HT1080 (cell line): ENCODE data around the gene SEMA3E. TPM values are rescaled to one million over a fixed set of nuclear protein-coding genes. Genes with fewer than 3 reads are reported as not detected.
"Not testable (repeated sequence)": the region's sequence is repeated elsewhere in the genome, so short reads cannot be mapped to it uniquely, and the experiment has no call there.

ENCODE experiments used
- DNase-seq: peaks from one replicate; pipeline ENCODE4 v3.0.0-alpha.2; 2015; ENCODE audit warnings: low read depth
- total RNA-seq: library from RNA; depleted of rRNA; stranded (reverse); fragments of >200 nt; shearing (Covaris generic); gene quantifications from 2 replicates; pipeline ENCODE4 v1.2.3, GENCODE V29; 2014

The SEMA3E gene
- total RNA-seq, 1 experiment from 2014 or later: not detected

GRCh38 chr7:83457022-83457892 is 191.7 kb downstream of the SEMA3E start:
- DNase-seq: no peak

- DNase-seq: no peak
These were observed 192.5 kb downstream of the SEMA3E start for GRCh38 chr7:83456413-83456812.

- DNase-seq: no peak
These were observed 193.3 kb downstream of the SEMA3E start for GRCh38 chr7:83455612-83456011.

- DNase-seq: no peak
These were observed 196.7 kb downstream of the SEMA3E start for GRCh38 chr7:83452256-83452655.

- no peak for DNase-seq
These were observed 197.4 kb downstream of the SEMA3E start for GRCh38 chr7:83451501-83452045.

- DNase-seq: no peak
These were observed 199.2 kb downstream of the SEMA3E start for GRCh38 chr7:83449781-83450180.

- DNase-seq: no peak
These were observed 201.3 kb downstream of the SEMA3E start for GRCh38 chr7:83447681-83448080.

GRCh38 chr7:83446102-83446669 is 202.8 kb downstream of the SEMA3E start:
- no peak for DNase-seq

- no peak for DNase-seq
These were observed 206.0 kb downstream of the SEMA3E start for GRCh38 chr7:83442911-83443310.

- peak; percentile 52 for DNase-seq
These were observed 209.9 kb downstream of the SEMA3E start for GRCh38 chr7:83439026-83439425.

GRCh38 chr7:83430289-83430688 is 218.7 kb downstream of the SEMA3E start:
- DNase-seq: not testable (repeated sequence)

GRCh38 chr7:83429493-83429892 is 219.4 kb downstream of the SEMA3E start:
- no peak for DNase-seq

- DNase-seq: peak; percentile 68
These were observed 221.1 kb downstream of the SEMA3E start for GRCh38 chr7:83427884-83428283.

GRCh38 chr7:83426325-83426724 is 222.6 kb downstream of the SEMA3E start:
- DNase-seq: no peak

GRCh38 chr7:83419013-83419412 is 229.9 kb downstream of the SEMA3E start:
- DNase-seq: no peak

GRCh38 chr7:83415840-83416239 is 233.1 kb downstream of the SEMA3E start:
- no peak for DNase-seq

- DNase-seq: no peak
These were observed 234.0 kb downstream of the SEMA3E start for GRCh38 chr7:83414947-83415346.

GRCh38 chr7:83413831-83414230 is 235.1 kb downstream of the SEMA3E start:
- no peak for DNase-seq

- peak; percentile 74 for DNase-seq
These were observed 235.5 kb downstream of the SEMA3E start for GRCh38 chr7:83413424-83413823.

- DNase-seq: no peak
These were observed 237.8 kb downstream of the SEMA3E start for GRCh38 chr7:83410989-83411591.

GRCh38 chr7:83394776-83395175 is 254.2 kb downstream of the SEMA3E start:
- no peak for DNase-seq

- DNase-seq: no peak
These were observed 260.5 kb downstream of the SEMA3E start for GRCh38 chr7:83388436-83388835.
